Liver (tissue), 9 donors: ENCODE data around the gene LCTL. TPM values are rescaled to one million over a fixed set of nuclear protein-coding genes. Genes with fewer than 3 reads are reported as not detected.

Experiments
- DNase-seq: peaks from one replicate; pipeline ENCODE4 v3.0.0-alpha.2; 2017; ENCODE audit warnings: low spot score
- H3K27ac ChIP-seq, 2 donors: one replicate each; pipeline ENCODE4 v1.7.0; 2013; ENCODE audit warnings: inconsistent platforms in 2 of 2, low read length in 2 of 2, control low read depth in 1 of 2, low read depth in 1 of 2, mild to moderate bottlenecking in 1 of 2
- H3K27me3 ChIP-seq, 4 donors: one replicate each; pipeline versions ENCODE4 v1.6.1 to v1.7.0; 2013; ENCODE audit warnings: low read length in 3 of 4, inconsistent platforms in 1 of 4, mild to moderate bottlenecking in 1 of 4, moderate library complexity in 1 of 4; ENCODE audit not compliant: control insufficient read depth in 4 of 4, insufficient read depth in 4 of 4
- H3K36me3 ChIP-seq, 4 donors: one replicate each; pipeline versions ENCODE4 v1.6.1 to v1.7.0; 2013; ENCODE audit warnings: low read length in 3 of 4, mild to moderate bottlenecking in 3 of 4, low read depth in 1 of 4, moderate library complexity in 1 of 4; ENCODE audit not compliant: control insufficient read depth in 4 of 4, insufficient read depth in 3 of 4
- H3K4me1 ChIP-seq, 4 donors: one replicate each; pipeline versions ENCODE4 v1.6.1 to v1.7.0; 2013; ENCODE audit warnings: low read length in 3 of 4, mild to moderate bottlenecking in 3 of 4, moderate library complexity in 1 of 4; ENCODE audit not compliant: control insufficient read depth in 4 of 4, insufficient read depth in 4 of 4
- H3K4me3 ChIP-seq, 3 donors: one replicate each; pipeline versions ENCODE4 v1.6.1 to v1.7.0; 2013; ENCODE audit warnings: low read length in 3 of 3, control low read depth in 1 of 3, low read depth in 1 of 3, mild to moderate bottlenecking in 1 of 3
- H3K9ac ChIP-seq, 2 donors: one replicate each; pipeline ENCODE4 v1.7.0; 2013; ENCODE audit warnings: low read length in 2 of 2, mild to moderate bottlenecking in 2 of 2, moderate library complexity in 2 of 2, control low read depth in 1 of 2, low read depth in 1 of 2
- H3K9me3 ChIP-seq, 4 donors: one replicate each; pipeline versions ENCODE4 v1.6.1 to v1.7.0; 2013; ENCODE audit warnings: low read length in 3 of 4; ENCODE audit not compliant: control insufficient read depth in 4 of 4
- EGR1 ChIP-seq, 2 donors: IDR thresholded peaks; 2 replicates each; pipeline ENCODE4 v1.6.1; 2016 to 2018; ENCODE audit warnings: antibody characterized with exemption in 2 of 2, low read depth in 2 of 2
- FOXA1 ChIP-seq: IDR thresholded peaks from 2 replicates; pipeline ENCODE4 v1.6.1; 2016; ENCODE audit warnings: antibody characterized with exemption
- FOXA2 ChIP-seq: IDR thresholded peaks from 2 replicates; pipeline ENCODE4 v1.6.1; 2016; ENCODE audit warnings: antibody characterized with exemption
- GABPA ChIP-seq, 2 donors: IDR thresholded peaks in 1 of 2; conservative IDR thresholded peaks in 1 of 2; 2 replicates each; pipeline ENCODE4 v1.6.1; 2016; ENCODE audit warnings: antibody characterized with exemption in 2 of 2, mild to moderate bottlenecking in 1 of 2, moderate library complexity in 1 of 2
- HNF4A ChIP-seq, 2 donors: conservative IDR thresholded peaks; 2 replicates each; pipeline ENCODE4 v1.6.1; 2016; ENCODE audit warnings: antibody characterized with exemption in 2 of 2, mild to moderate bottlenecking in 2 of 2
- JUND ChIP-seq, 2 donors: IDR thresholded peaks; 2 replicates each; pipeline ENCODE4 v1.6.1; 2016; ENCODE audit warnings: antibody characterized with exemption in 2 of 2
- MAX ChIP-seq: IDR thresholded peaks from 2 replicates; pipeline ENCODE4 v1.6.1; 2016; ENCODE audit warnings: antibody characterized with exemption
- NR2F2 ChIP-seq: IDR thresholded peaks from 2 replicates; pipeline ENCODE4 v1.6.1; 2016; ENCODE audit warnings: antibody characterized with exemption
- REST ChIP-seq: IDR thresholded peaks from 2 replicates; pipeline ENCODE4 v1.6.1; 2016; ENCODE audit warnings: antibody characterized with exemption, mild to moderate bottlenecking
- SP1 ChIP-seq: IDR thresholded peaks from 2 replicates; pipeline ENCODE4 v1.6.1; 2018; ENCODE audit warnings: antibody characterized with exemption, mild to moderate bottlenecking
- TAF1 ChIP-seq: conservative IDR thresholded peaks from 2 replicates; pipeline ENCODE4 v1.6.1; 2016; ENCODE audit warnings: antibody characterized with exemption, mild to moderate bottlenecking
- YY1 ChIP-seq: IDR thresholded peaks from 2 replicates; pipeline ENCODE4 v1.6.1; 2016; ENCODE audit warnings: antibody characterized with exemption, mild to moderate bottlenecking
- ZBTB33 ChIP-seq: IDR thresholded peaks from 2 replicates; pipeline ENCODE4 v1.6.1; 2016; ENCODE audit warnings: antibody characterized with exemption
- WGBS: extraction: QIAGEN DNeasy Blood & Tissue Kit; methylation state at CpG from one replicate; pipeline ENCODE4 v1.1.7; 2013; 5-methylcytosine and 5-hydroxymethylcytosine counted together
- polyA plus RNA-seq, 2 donors: library from polyadenylated mRNA; stranded (reverse) in 1 of 2; unstranded in 1 of 2; fragments of 200-250 nt in 1 of 2; fragments of >200 nt in 1 of 2; fragmentation: Nextera tagmentation in 1 of 2; extraction: Ambion mirVana in 1 of 2; gene quantifications; one replicate each; pipeline versions ENCODE4 v1.2.1 to v1.2.3, GENCODE V29; 2013 to 2015
- total RNA-seq, 2 donors: library from RNA; depleted of rRNA; stranded (reverse); fragments of >200 nt; gene quantifications; one replicate each; pipeline ENCODE4 v1.2.3, GENCODE V29; 2014
- TF ChIP-seq, protein P1 (sequence below): IDR thresholded peaks from 2 replicates; pipeline ENCODE4 v1.6.1; 2016; ENCODE audit warnings: antibody characterized with exemption
- TF ChIP-seq, protein P2 (sequence below): fragments of 150-350 bp; IDR thresholded peaks from 2 replicates; pipeline ENCODE4 v1.5.1; 2017; ENCODE audit warnings: improper control_type of control experiment, low read depth, low read length; ENCODE audit not compliant: missing input control
- donor health status: healthy.
- donor health status: healthy.
- donor health status: healthy.
- donor health status: healthy.
- donor health status: healthy.

Gene LCTL
- total and polyA plus RNA-seq, 4 donors = 0.13 TPM; not detected in 3

DNA sequence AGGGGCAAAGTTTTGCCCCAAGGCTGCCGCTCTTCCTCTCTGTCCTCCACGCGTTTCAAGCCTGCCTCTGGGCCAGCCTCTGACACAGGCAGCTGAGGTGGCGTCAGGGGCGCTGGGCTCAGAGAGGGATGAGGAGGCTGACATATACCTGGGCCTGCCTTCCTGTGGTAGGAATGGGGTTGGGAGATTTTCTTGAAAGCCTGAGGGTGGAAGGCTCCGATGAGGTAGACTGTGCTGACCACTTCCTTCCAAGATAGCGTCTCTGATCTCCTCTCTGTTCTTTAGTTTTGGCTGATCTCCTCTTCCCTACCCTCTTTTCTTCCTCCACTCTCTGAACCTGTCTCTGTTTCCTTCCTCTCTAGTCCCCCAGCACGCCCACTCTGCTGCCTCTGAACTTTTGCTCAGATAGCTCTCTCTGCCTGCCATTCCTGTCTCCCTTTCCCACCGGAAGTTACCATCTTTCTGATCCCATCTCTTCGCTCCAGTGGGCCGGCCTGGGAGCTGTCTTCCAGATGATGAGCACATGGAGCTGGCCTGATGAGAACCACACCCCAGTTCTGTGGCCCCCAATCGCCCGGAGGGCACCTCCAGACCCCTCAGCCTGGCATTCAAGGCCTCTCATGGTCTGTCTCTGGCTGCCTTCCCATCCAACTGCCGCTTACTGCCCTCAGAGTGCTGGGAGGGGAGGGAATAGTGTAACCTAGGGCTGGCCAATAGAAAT lies 32.5 kb upstream of the LCTL start:
- TF ChIP-seq ZBTB33 (no peak), GABPA (IDR thresholded peaks at IDR 0.05 in 1 of 2, conservative IDR thresholded peaks at IDR 0.05 in 1 of 2) (no peak), EGR1 (IDR thresholded peaks at IDR 0.05; ENCODE audit: low read depth in 2 of 2) (no peak), YY1 (no peak), MAX (no peak), HNF4A (conservative IDR thresholded peaks at IDR 0.05) (no peak), REST (no peak), JUND (IDR thresholded peaks at IDR 0.05) (no peak), SP1 (no peak), TAF1 (no peak), FOXA1 (no peak), FOXA2 (no peak), NR2F2 (no peak)
- TF ChIP-seq, protein P1, sequence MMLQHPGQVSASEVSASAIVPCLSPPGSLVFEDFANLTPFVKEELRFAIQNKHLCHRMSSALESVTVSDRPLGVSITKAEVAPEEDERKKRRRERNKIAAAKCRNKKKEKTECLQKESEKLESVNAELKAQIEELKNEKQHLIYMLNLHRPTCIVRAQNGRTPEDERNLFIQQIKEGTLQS = no peak
- TF ChIP-seq, protein P2, sequence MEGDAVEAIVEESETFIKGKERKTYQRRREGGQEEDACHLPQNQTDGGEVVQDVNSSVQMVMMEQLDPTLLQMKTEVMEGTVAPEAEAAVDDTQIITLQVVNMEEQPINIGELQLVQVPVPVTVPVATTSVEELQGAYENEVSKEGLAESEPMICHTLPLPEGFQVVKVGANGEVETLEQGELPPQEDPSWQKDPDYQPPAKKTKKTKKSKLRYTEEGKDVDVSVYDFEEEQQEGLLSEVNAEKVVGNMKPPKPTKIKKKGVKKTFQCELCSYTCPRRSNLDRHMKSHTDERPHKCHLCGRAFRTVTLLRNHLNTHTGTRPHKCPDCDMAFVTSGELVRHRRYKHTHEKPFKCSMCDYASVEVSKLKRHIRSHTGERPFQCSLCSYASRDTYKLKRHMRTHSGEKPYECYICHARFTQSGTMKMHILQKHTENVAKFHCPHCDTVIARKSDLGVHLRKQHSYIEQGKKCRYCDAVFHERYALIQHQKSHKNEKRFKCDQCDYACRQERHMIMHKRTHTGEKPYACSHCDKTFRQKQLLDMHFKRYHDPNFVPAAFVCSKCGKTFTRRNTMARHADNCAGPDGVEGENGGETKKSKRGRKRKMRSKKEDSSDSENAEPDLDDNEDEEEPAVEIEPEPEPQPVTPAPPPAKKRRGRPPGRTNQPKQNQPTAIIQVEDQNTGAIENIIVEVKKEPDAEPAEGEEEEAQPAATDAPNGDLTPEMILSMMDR = no peak
- H3K4me3 ChIP-seq = no peak overlapping the region
- no peak overlapping the region for H3K9ac ChIP-seq
- H3K9me3 ChIP-seq = no peaks in the 10 kb centered on the region
- H3K4me1 ChIP-seq = peaks cover 0 to under 1% (median 0%) of the 10 kb centered on the region in 4 donors
- no peak for DNase-seq
- H3K36me3 ChIP-seq = no peaks in the 10 kb centered on the region
- WGBS = 74% methylated on average over 14 of the region's 14 CpGs
- no peak overlapping the region for H3K27ac ChIP-seq
- H3K27me3 ChIP-seq = no peaks in the 10 kb centered on the region
